OCI-LY7 (cell line): Measurements from ENCODE around the gene ZNF705A.
"Not testable (repeated sequence)": the region's sequence is repeated elsewhere in the genome, so short reads cannot be mapped to it uniquely, and the experiment has no call there.

Source experiments
- EZH2phosphoT487 ChIP-seq: fragments of 200-600 bp; sonication (generic); IDR thresholded peaks from 2 replicates; pipeline ENCODE4 v1.6.1; 2018; ENCODE audit warnings: low read depth, borderline replicate concordance, mild to moderate bottlenecking, mixed run types, antibody characterized with exemption, low read length, moderate library complexity, mixed read lengths
- TF ChIP-seq, protein P1 (sequence below): fragments of 200-600 bp; sonication (generic); conservative IDR thresholded peaks from 2 replicates; pipeline ENCODE4 v1.5.1; 2014; ENCODE audit warnings: mild to moderate bottlenecking, antibody characterized with exemption, low read length, moderate library complexity, mixed read lengths

DNA sequence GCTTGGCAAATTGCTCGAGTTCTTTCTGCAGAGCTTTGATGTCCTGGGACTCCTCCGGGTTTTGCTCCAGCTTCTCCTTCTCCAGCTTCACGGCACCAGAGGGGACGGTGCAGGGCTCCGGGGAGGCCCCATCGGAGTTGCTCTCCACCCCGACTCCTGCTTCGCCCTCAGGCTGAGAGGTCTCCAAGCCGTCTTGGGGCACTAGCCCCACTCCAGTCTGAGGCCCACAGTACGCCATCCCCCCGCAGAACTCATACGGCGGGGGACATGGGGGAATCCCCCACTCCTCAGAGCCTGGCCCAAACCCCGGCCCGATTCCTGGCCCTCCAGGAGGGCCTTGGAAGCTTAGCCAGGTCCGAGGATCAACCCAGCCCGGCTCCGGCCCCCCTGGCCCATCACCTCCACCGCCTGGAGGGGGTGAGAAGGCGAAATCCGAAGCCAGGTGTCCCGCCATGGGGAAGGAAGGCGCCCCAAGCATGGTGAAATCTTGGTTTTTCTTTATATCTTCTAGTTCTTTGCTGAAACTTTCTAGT lies 22.4 kb upstream of the ZNF705A start:
- TF ChIP-seq, protein P1, sequence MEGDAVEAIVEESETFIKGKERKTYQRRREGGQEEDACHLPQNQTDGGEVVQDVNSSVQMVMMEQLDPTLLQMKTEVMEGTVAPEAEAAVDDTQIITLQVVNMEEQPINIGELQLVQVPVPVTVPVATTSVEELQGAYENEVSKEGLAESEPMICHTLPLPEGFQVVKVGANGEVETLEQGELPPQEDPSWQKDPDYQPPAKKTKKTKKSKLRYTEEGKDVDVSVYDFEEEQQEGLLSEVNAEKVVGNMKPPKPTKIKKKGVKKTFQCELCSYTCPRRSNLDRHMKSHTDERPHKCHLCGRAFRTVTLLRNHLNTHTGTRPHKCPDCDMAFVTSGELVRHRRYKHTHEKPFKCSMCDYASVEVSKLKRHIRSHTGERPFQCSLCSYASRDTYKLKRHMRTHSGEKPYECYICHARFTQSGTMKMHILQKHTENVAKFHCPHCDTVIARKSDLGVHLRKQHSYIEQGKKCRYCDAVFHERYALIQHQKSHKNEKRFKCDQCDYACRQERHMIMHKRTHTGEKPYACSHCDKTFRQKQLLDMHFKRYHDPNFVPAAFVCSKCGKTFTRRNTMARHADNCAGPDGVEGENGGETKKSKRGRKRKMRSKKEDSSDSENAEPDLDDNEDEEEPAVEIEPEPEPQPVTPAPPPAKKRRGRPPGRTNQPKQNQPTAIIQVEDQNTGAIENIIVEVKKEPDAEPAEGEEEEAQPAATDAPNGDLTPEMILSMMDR: not testable (repeated sequence)
- TF ChIP-seq EZH2phosphoT487: not testable (repeated sequence)
